Measurements from ENCODE around the gene BIRC5.
A peak's percentile ranks its signal among the peaks of the same experiment; 100 is the strongest.
"Not testable (repeated sequence)": the region's sequence is repeated elsewhere in the genome, so short reads cannot be mapped to it uniquely, and the experiment has no call there.

The BIRC5 gene

GRCh38 chr17:78214016-78214705 is at the start of gene BIRC5:
BIRC5 (plus strand) TSS chr17:78214253; CDS start chr17:78214317, 64 bp downstream.
- peak; percentile 95 for DNase-seq

GRCh38 chr17:78164748-78165607 is 49.1 kb upstream of the BIRC5 start:
- no peak for DNase-seq

- DNase-seq: no peak
These were observed 47.6 kb upstream of the BIRC5 start for GRCh38 chr17:78166416-78166815.

GRCh38 chr17:78168242-78168902 is 45.7 kb upstream of the BIRC5 start, which contains the start of gene SYNGR2:
SYNGR2 (plus strand) TSS chr17:78168581; CDS start chr17:78168617, 36 bp downstream.
- DNase-seq: peak; percentile 74

- DNase-seq: peak; percentile 30
These were observed 44.9 kb upstream of the BIRC5 start for GRCh38 chr17:78168903-78169793.

- no peak for DNase-seq
These were observed 43.1 kb upstream of the BIRC5 start for GRCh38 chr17:78170692-78171590.

- DNase-seq: not testable (repeated sequence)
These were observed 42.3 kb upstream of the BIRC5 start for GRCh38 chr17:78171591-78172248.

- peak; percentile 49 for DNase-seq
These were observed 41.6 kb upstream of the BIRC5 start for GRCh38 chr17:78172249-78173051.

- DNase-seq: no peak
These were observed 40.8 kb upstream of the BIRC5 start for GRCh38 chr17:78173097-78173715.

GRCh38 chr17:78174346-78174869 is 39.6 kb upstream of the BIRC5 start:
- DNase-seq: no peak

GRCh38 chr17:78174870-78175642 is 39.0 kb upstream of the BIRC5 start:
- no peak for DNase-seq

- no peak for DNase-seq
These were observed 38.4 kb upstream of the BIRC5 start for GRCh38 chr17:78175643-78175981.

GRCh38 chr17:78176548-78177025 is 37.5 kb upstream of the BIRC5 start:
- no peak for DNase-seq

GRCh38 chr17:78179372-78179771 is 34.7 kb upstream of the BIRC5 start:
- DNase-seq: no peak

- DNase-seq: no peak
These were observed 34.0 kb upstream of the BIRC5 start for GRCh38 chr17:78180083-78180482.

GRCh38 chr17:78180508-78180907 is 33.5 kb upstream of the BIRC5 start:
- no peak for DNase-seq

GRCh38 chr17:78182504-78182903 is 31.5 kb upstream of the BIRC5 start:
- no peak for DNase-seq

- DNase-seq: no peak
These were observed 30.1 kb upstream of the BIRC5 start for GRCh38 chr17:78183916-78184315.
